Liver (tissue), 9 donors: Measurements from ENCODE around the gene RBM6. TPM values are rescaled to one million over a fixed set of nuclear protein-coding genes. Genes with fewer than 3 reads are reported as not detected.

Experiments
- DNase-seq: peaks from one replicate; pipeline ENCODE4 v3.0.0-alpha.2; 2017; ENCODE audit warnings: low spot score
- H3K27ac ChIP-seq, 2 donors: one replicate each; pipeline ENCODE4 v1.7.0; 2013; ENCODE audit warnings: inconsistent platforms in 2 of 2, low read length in 2 of 2, control low read depth in 1 of 2, low read depth in 1 of 2, mild to moderate bottlenecking in 1 of 2
- H3K27me3 ChIP-seq, 4 donors: one replicate each; pipeline versions ENCODE4 v1.6.1 to v1.7.0; 2013; ENCODE audit warnings: low read length in 3 of 4, inconsistent platforms in 1 of 4, mild to moderate bottlenecking in 1 of 4, moderate library complexity in 1 of 4; ENCODE audit not compliant: control insufficient read depth in 4 of 4, insufficient read depth in 4 of 4
- H3K36me3 ChIP-seq, 4 donors: one replicate each; pipeline versions ENCODE4 v1.6.1 to v1.7.0; 2013; ENCODE audit warnings: low read length in 3 of 4, mild to moderate bottlenecking in 3 of 4, low read depth in 1 of 4, moderate library complexity in 1 of 4; ENCODE audit not compliant: control insufficient read depth in 4 of 4, insufficient read depth in 3 of 4
- H3K4me1 ChIP-seq, 4 donors: one replicate each; pipeline versions ENCODE4 v1.6.1 to v1.7.0; 2013; ENCODE audit warnings: low read length in 3 of 4, mild to moderate bottlenecking in 3 of 4, moderate library complexity in 1 of 4; ENCODE audit not compliant: control insufficient read depth in 4 of 4, insufficient read depth in 4 of 4
- H3K4me3 ChIP-seq, 3 donors: one replicate each; pipeline versions ENCODE4 v1.6.1 to v1.7.0; 2013; ENCODE audit warnings: low read length in 3 of 3, control low read depth in 1 of 3, low read depth in 1 of 3, mild to moderate bottlenecking in 1 of 3
- H3K9ac ChIP-seq, 2 donors: one replicate each; pipeline ENCODE4 v1.7.0; 2013; ENCODE audit warnings: low read length in 2 of 2, mild to moderate bottlenecking in 2 of 2, moderate library complexity in 2 of 2, control low read depth in 1 of 2, low read depth in 1 of 2
- H3K9me3 ChIP-seq, 4 donors: one replicate each; pipeline versions ENCODE4 v1.6.1 to v1.7.0; 2013; ENCODE audit warnings: low read length in 3 of 4; ENCODE audit not compliant: control insufficient read depth in 4 of 4
- EGR1 ChIP-seq, 2 donors: IDR thresholded peaks; 2 replicates each; pipeline ENCODE4 v1.6.1; 2016 to 2018; ENCODE audit warnings: antibody characterized with exemption in 2 of 2, low read depth in 2 of 2
- FOXA1 ChIP-seq: IDR thresholded peaks from 2 replicates; pipeline ENCODE4 v1.6.1; 2016; ENCODE audit warnings: antibody characterized with exemption
- FOXA2 ChIP-seq: IDR thresholded peaks from 2 replicates; pipeline ENCODE4 v1.6.1; 2016; ENCODE audit warnings: antibody characterized with exemption
- GABPA ChIP-seq, 2 donors: IDR thresholded peaks in 1 of 2; conservative IDR thresholded peaks in 1 of 2; 2 replicates each; pipeline ENCODE4 v1.6.1; 2016; ENCODE audit warnings: antibody characterized with exemption in 2 of 2, mild to moderate bottlenecking in 1 of 2, moderate library complexity in 1 of 2
- HNF4A ChIP-seq, 2 donors: conservative IDR thresholded peaks; 2 replicates each; pipeline ENCODE4 v1.6.1; 2016; ENCODE audit warnings: antibody characterized with exemption in 2 of 2, mild to moderate bottlenecking in 2 of 2
- HNF4G ChIP-seq: IDR thresholded peaks from 2 replicates; pipeline ENCODE4 v1.6.1; 2016; ENCODE audit warnings: antibody characterized with exemption
- JUND ChIP-seq, 2 donors: IDR thresholded peaks; 2 replicates each; pipeline ENCODE4 v1.6.1; 2016; ENCODE audit warnings: antibody characterized with exemption in 2 of 2
- NR2F2 ChIP-seq: IDR thresholded peaks from 2 replicates; pipeline ENCODE4 v1.6.1; 2016; ENCODE audit warnings: antibody characterized with exemption
- RAD21 ChIP-seq, 2 donors: IDR thresholded peaks; 2 replicates each; pipeline ENCODE4 v1.6.1; 2016; ENCODE audit warnings: antibody characterized with exemption in 2 of 2, mild to moderate bottlenecking in 2 of 2
- RXRA ChIP-seq, 2 donors: IDR thresholded peaks; 2 replicates each; pipeline ENCODE4 v1.6.1; 2017 to 2018; ENCODE audit warnings: antibody characterized with exemption in 2 of 2, mild to moderate bottlenecking in 1 of 2
- TAF1 ChIP-seq: conservative IDR thresholded peaks from 2 replicates; pipeline ENCODE4 v1.6.1; 2016; ENCODE audit warnings: antibody characterized with exemption, mild to moderate bottlenecking
- YY1 ChIP-seq: IDR thresholded peaks from 2 replicates; pipeline ENCODE4 v1.6.1; 2016; ENCODE audit warnings: antibody characterized with exemption, mild to moderate bottlenecking
- WGBS: extraction: QIAGEN DNeasy Blood & Tissue Kit; methylation state at CpG from one replicate; pipeline ENCODE4 v1.1.7; 2013; 5-methylcytosine and 5-hydroxymethylcytosine counted together
- polyA plus RNA-seq, 2 donors: library from polyadenylated mRNA; stranded (reverse) in 1 of 2; unstranded in 1 of 2; fragments of 200-250 nt in 1 of 2; fragments of >200 nt in 1 of 2; fragmentation: Nextera tagmentation in 1 of 2; extraction: Ambion mirVana in 1 of 2; gene quantifications; one replicate each; pipeline versions ENCODE4 v1.2.1 to v1.2.3, GENCODE V29; 2013 to 2015
- total RNA-seq, 2 donors: library from RNA; depleted of rRNA; stranded (reverse); fragments of >200 nt; gene quantifications; one replicate each; pipeline ENCODE4 v1.2.3, GENCODE V29; 2014
- TF ChIP-seq, protein P1 (sequence below): IDR thresholded peaks from 2 replicates; pipeline ENCODE4 v1.6.1; 2016; ENCODE audit warnings: antibody characterized with exemption
- TF ChIP-seq, protein P2 (sequence below): IDR thresholded peaks from 2 replicates; pipeline ENCODE4 v1.6.1; 2016; ENCODE audit warnings: antibody characterized with exemption
- TF ChIP-seq, protein P3 (sequence below): fragments of 150-350 bp; IDR thresholded peaks from 2 replicates; pipeline ENCODE4 v1.5.1; 2017; ENCODE audit warnings: improper control_type of control experiment, low read depth, low read length; ENCODE audit not compliant: missing input control
- TF ChIP-seq, protein P4 (sequence below): IDR thresholded peaks from 2 replicates; pipeline ENCODE4 v1.6.1; 2016; ENCODE audit warnings: antibody characterized with exemption
- donor health status: healthy.
- donor health status: healthy.
- donor health status: healthy.
- donor health status: healthy.
- donor health status: healthy.

The RBM6 gene
- total and polyA plus RNA-seq, 4 donors = 10.9 to 59.2 (median 37.5) TPM

DNA sequence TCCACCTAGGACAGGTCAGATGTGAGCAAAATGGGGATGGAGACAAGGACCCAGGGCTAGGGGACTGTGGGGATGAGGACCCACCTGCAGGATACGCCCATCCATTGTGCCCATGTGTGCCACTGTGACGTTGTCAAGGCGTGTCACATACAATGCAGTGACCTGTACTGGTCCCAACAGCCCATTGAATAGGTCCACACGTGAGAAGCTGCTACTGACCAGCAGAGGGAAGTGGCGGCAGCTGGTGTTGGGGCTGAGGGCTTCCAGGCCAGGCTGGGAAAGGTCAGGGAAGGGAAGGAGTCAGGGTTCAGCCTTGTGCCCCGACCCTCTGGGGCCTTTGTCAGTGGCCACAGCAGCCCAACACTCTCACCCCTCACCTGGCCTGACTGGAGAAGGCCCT is 41.0 kb upstream of the RBM6 start:
- no peaks in the 10 kb centered on the region for H3K27me3 ChIP-seq
- H3K27ac ChIP-seq = no peak overlapping the region
- H3K9ac ChIP-seq = no peak overlapping the region
- WGBS = 79% methylated on average over 6 of the region's 6 CpGs
- no peaks in the 10 kb centered on the region for H3K9me3 ChIP-seq
- H3K4me3 ChIP-seq = no peak overlapping the region
- no peaks in the 10 kb centered on the region for H3K36me3 ChIP-seq
- no peak for DNase-seq
- H3K4me1 ChIP-seq = peaks cover 0 to 6% (median 4%) of the 10 kb centered on the region in 4 donors
- no peak for TF ChIP-seq TAF1
- no peak for TF ChIP-seq EGR1 (IDR thresholded peaks at IDR 0.05; ENCODE audit: low read depth in 2 of 2)
- no peak for TF ChIP-seq HNF4G
- TF ChIP-seq RXRA (IDR thresholded peaks at IDR 0.05) = no peak
- no peak for TF ChIP-seq FOXA1
- TF ChIP-seq, protein P1, sequence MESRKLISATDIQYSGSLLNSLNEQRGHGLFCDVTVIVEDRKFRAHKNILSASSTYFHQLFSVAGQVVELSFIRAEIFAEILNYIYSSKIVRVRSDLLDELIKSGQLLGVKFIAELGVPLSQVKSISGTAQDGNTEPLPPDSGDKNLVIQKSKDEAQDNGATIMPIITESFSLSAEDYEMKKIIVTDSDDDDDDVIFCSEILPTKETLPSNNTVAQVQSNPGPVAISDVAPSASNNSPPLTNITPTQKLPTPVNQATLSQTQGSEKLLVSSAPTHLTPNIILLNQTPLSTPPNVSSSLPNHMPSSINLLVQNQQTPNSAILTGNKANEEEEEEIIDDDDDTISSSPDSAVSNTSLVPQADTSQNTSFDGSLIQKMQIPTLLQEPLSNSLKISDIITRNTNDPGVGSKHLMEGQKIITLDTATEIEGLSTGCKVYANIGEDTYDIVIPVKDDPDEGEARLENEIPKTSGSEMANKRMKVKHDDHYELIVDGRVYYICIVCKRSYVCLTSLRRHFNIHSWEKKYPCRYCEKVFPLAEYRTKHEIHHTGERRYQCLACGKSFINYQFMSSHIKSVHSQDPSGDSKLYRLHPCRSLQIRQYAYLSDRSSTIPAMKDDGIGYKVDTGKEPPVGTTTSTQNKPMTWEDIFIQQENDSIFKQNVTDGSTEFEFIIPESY = no peak
- no peak for TF ChIP-seq YY1
- TF ChIP-seq, protein P2, sequence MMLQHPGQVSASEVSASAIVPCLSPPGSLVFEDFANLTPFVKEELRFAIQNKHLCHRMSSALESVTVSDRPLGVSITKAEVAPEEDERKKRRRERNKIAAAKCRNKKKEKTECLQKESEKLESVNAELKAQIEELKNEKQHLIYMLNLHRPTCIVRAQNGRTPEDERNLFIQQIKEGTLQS = no peak
- no peak for TF ChIP-seq GABPA (IDR thresholded peaks at IDR 0.05 in 1 of 2, conservative IDR thresholded peaks at IDR 0.05 in 1 of 2)
- no peak for TF ChIP-seq JUND (IDR thresholded peaks at IDR 0.05)
- no peak for TF ChIP-seq RAD21 (IDR thresholded peaks at IDR 0.05)
- TF ChIP-seq, protein P3, sequence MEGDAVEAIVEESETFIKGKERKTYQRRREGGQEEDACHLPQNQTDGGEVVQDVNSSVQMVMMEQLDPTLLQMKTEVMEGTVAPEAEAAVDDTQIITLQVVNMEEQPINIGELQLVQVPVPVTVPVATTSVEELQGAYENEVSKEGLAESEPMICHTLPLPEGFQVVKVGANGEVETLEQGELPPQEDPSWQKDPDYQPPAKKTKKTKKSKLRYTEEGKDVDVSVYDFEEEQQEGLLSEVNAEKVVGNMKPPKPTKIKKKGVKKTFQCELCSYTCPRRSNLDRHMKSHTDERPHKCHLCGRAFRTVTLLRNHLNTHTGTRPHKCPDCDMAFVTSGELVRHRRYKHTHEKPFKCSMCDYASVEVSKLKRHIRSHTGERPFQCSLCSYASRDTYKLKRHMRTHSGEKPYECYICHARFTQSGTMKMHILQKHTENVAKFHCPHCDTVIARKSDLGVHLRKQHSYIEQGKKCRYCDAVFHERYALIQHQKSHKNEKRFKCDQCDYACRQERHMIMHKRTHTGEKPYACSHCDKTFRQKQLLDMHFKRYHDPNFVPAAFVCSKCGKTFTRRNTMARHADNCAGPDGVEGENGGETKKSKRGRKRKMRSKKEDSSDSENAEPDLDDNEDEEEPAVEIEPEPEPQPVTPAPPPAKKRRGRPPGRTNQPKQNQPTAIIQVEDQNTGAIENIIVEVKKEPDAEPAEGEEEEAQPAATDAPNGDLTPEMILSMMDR = no peak
- TF ChIP-seq, protein P4, sequence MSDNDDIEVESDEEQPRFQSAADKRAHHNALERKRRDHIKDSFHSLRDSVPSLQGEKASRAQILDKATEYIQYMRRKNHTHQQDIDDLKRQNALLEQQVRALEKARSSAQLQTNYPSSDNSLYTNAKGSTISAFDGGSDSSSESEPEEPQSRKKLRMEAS = no peak
- TF ChIP-seq FOXA2 = no peak

DNA sequence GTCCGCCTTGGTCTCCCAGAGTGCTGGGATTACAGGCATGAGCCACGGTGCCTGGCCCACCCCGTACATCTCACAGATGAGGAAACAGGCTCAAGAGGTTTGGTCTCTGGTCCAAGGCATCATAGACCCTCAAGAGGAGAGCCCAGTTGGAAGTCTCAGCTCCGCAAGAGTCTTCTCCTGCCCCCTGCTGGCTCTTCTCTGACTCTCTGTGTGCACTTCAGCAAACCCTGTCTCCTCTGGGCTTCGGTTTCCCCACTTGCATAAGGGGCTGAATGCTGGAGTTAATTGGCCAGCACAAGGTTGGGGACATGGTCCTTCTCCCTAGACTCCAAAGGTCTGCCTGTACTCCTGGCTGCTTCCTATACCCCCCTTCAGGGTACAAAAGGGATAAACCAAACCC is 40.1 kb upstream of the RBM6 start:
- no peak for DNase-seq
- H3K4me3 ChIP-seq = no peak overlapping the region
- WGBS = 81% methylated on average over 5 of the region's 5 CpGs
- no peak overlapping the region for H3K27ac ChIP-seq
- H3K4me1 ChIP-seq = peaks cover 0 to 7% (median 4%) of the 10 kb centered on the region in 4 donors
- H3K9ac ChIP-seq = no peak overlapping the region
- no peaks in the 10 kb centered on the region for H3K36me3 ChIP-seq
- H3K9me3 ChIP-seq = no peaks in the 10 kb centered on the region
- no peaks in the 10 kb centered on the region for H3K27me3 ChIP-seq
- TF ChIP-seq NR2F2 = no peak

DNA sequence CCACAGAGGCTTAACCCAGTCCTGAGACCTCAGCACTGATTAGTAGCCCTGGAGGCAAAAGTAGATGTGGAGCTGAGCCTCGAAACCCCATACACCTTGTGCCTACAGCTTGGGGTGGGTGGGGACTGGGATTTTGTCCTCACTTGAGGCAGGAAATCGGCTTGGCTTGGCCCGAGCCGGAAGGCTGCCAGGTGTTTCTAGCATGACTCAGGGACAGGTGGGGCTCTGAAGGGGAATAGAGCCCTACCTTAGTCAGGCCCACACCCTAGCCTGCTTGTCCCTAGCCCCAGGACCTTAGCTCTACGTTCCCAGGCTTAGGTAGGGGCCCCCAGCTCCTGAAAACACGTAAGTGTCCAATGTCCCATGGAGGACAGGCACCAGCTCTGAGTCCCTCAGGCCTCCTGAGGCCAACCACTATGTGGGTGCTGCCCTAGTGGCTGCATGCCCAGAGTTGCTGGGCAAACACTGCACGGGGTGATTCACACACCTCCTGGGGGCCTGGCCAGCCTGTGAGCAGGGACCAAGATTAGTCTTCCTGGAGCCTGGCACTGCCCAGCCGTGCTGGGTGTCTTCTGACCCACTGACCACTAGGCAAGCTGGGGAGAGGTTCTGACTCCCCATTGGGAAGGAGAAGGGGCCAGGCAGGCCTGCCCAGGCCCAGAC is 39.3 kb upstream of the RBM6 start:
- peaks cover 0 to 7% (median 4%) of the 10 kb centered on the region in 4 donors for H3K4me1 ChIP-seq

More for the DNA sequence above, 39.3 kb upstream of the RBM6 start:
- Histone ChIP-seq H3K27me3 (no peaks in the 10 kb centered on the region), H3K9me3 (no peaks in the 10 kb centered on the region), H3K27ac (no peak overlapping the region), H3K9ac (no peak overlapping the region), H3K36me3 (no peaks in the 10 kb centered on the region), H3K4me3 (no peak overlapping the region)
- no peak for DNase-seq
- peak in 1 of 2 donors; percentile 5 for TF ChIP-seq HNF4A (conservative IDR thresholded peaks at IDR 0.05)
- peak in 1 of 2 donors; percentile 54 for TF ChIP-seq RAD21 (IDR thresholded peaks at IDR 0.05)
- TF ChIP-seq, protein P3 = no peak
- WGBS = 65% methylated on average over 8 of the region's 8 CpGs
